Karpas-422 (cell line): Measurements from ENCODE around the gene FBXO44. TPM values are rescaled to one million over a fixed set of nuclear protein-coding genes. Genes with fewer than 3 reads are reported as not detected.

Source experiments
- DNase-seq: peaks from one replicate; pipeline ENCODE4 v3.0.0-alpha.2; 2015
- H2AFZ ChIP-seq: fragments of 200-600 bp; sonication (generic); 2 replicates; pipeline ENCODE4 v1.6.1; 2014; ENCODE audit warnings: antibody characterized with exemption, low read length, mixed read lengths
- H3K27ac ChIP-seq: fragments of 200-600 bp; sonication (generic); 2 replicates; pipeline ENCODE4 v1.5.1; 2014; ENCODE audit warnings: mild to moderate bottlenecking, low read length, moderate library complexity
- H3K27me3 ChIP-seq: fragments of 200-600 bp; sonication (generic); 2 replicates; pipeline ENCODE4 v1.6.1; 2014; ENCODE audit warnings: low read length, mixed read lengths
- H3K36me3 ChIP-seq: fragments of 200-600 bp; sonication (generic); 2 replicates; pipeline ENCODE4 v1.6.1; 2014; ENCODE audit warnings: low read length, mixed read lengths; ENCODE audit not compliant: insufficient read depth
- H3K4me1 ChIP-seq: fragments of 200-600 bp; sonication (generic); 2 replicates; pipeline ENCODE4 v1.6.1; 2014; ENCODE audit warnings: mild to moderate bottlenecking, low read length, mixed read lengths
- H3K4me2 ChIP-seq: fragments of 200-600 bp; sonication (generic); 2 replicates; pipeline ENCODE4 v1.6.1; 2014; ENCODE audit warnings: low read length, low read depth, mild to moderate bottlenecking; ENCODE audit not compliant: poor library complexity, severe bottlenecking
- H3K4me3 ChIP-seq: fragments of 200-600 bp; sonication (generic); 2 replicates; pipeline ENCODE4 v1.5.1; 2014; ENCODE audit warnings: mild to moderate bottlenecking, antibody characterized with exemption, low read length, mixed read lengths
- H3K79me2 ChIP-seq: fragments of 200-600 bp; sonication (generic); 2 replicates; pipeline ENCODE4 v1.6.1; 2014; ENCODE audit warnings: mild to moderate bottlenecking, low read length, mixed read lengths
- H3K9ac ChIP-seq: fragments of 200-600 bp; sonication (generic); 2 replicates; pipeline ENCODE4 v1.6.0; 2014; ENCODE audit warnings: low read length
- H3K9me2 ChIP-seq: fragments of 200-600 bp; sonication (generic), shearing (Covaris generic); replicated peaks from 2 replicates; pipeline ENCODE4 v1.6.0; 2014; ENCODE audit warnings: mild to moderate bottlenecking, low read length, moderate library complexity; ENCODE audit not compliant: insufficient read depth
- H3K9me3 ChIP-seq: fragments of 300-700, 200-600 bp; sonication (generic); 2 replicates; pipeline ENCODE4 v1.6.1; 2014; ENCODE audit warnings: low read length, mixed read lengths
- H4K20me1 ChIP-seq: fragments of 200-600 bp; sonication (generic); 2 replicates; pipeline ENCODE4 v1.6.1; 2014; ENCODE audit warnings: mild to moderate bottlenecking, antibody characterized with exemption, low read length, low read depth; ENCODE audit not compliant: insufficient read depth
- total RNA-seq: library from RNA; depleted of rRNA; stranded (reverse); fragments of >200 nt; shearing (Covaris generic); gene quantifications from 2 replicates; pipeline ENCODE4 v1.2.3, GENCODE V29; 2014; ENCODE audit warnings: low replicate concordance

Gene FBXO44
- total RNA-seq, 1 experiment from 2014 or later, result not detected

- Histone ChIP-seq H2AFZ (no peak overlapping the region), H3K4me2 (peak overlapping the region; percentile 41), H3K9ac (no peak overlapping the region), H4K20me1 (no peaks in the 10 kb centered on the region; the same call in 1 of the 2 replicates), H3K27me3 (no peaks in the 10 kb centered on the region), H3K27ac (no peak overlapping the region), H3K4me1 (peaks cover 10% of the 10 kb centered on the region), H3K79me2 (no peaks in the 10 kb centered on the region), H3K9me2 (no peaks in the 10 kb centered on the region), H3K9me3 (no peaks in the 10 kb centered on the region), H3K4me3 (no peak overlapping the region), H3K36me3 (no peaks in the 10 kb centered on the region)
- no peak for DNase-seq
Measured at GRCh38 chr1:11649624-11650330, 4.9 kb upstream of the FBXO44 start.

GRCh38 chr1:11650331-11650991, 4.2 kb upstream of the FBXO44 start:
- no peaks in the 10 kb centered on the region for H3K9me3 ChIP-seq
- no peak overlapping the region for H2AFZ ChIP-seq
- H3K79me2 ChIP-seq, result no peaks in the 10 kb centered on the region
- H3K4me1 ChIP-seq, result peaks cover 10% of the 10 kb centered on the region
- peak; percentile 88 for DNase-seq
- H3K4me2 ChIP-seq, result peak overlapping the region; percentile 41
- H3K27ac ChIP-seq, result no peak overlapping the region
- H3K9me2 ChIP-seq, result no peaks in the 10 kb centered on the region
- H3K36me3 ChIP-seq, result no peaks in the 10 kb centered on the region
- H4K20me1 ChIP-seq, result no peaks in the 10 kb centered on the region; the same call in 1 of the 2 replicates
- H3K27me3 ChIP-seq, result no peaks in the 10 kb centered on the region
- H3K9ac ChIP-seq, result peak overlapping the region; percentile 53
- H3K4me3 ChIP-seq, result peak overlapping the region; percentile 30; the same call in 1 of the 2 replicates

DNA sequence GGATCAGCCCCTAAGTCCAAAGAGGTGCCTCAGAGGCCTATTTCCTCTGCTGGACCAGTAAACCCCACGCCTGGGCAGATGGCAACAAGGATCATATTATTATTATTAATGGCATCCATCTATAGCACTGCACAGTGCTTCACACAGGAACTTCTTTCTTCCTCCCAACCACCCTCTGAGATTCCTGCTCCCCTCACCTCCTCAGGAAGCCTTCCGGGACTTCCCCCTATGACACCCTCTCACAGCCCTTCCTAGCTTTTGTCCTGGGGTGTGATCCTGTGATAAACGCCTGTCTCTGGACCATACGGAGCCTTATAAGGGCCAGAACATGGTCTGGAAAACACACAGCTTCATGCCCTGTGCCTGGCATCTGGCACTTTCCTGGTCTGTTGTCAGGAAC, 3.7 kb upstream of the FBXO44 start:
- Histone ChIP-seq H3K36me3 (no peaks in the 10 kb centered on the region), H3K9me3 (no peaks in the 10 kb centered on the region), H3K4me3 (peak overlapping the region; percentile 30; the same call in 1 of the 2 replicates), H3K79me2 (no peaks in the 10 kb centered on the region), H2AFZ (no peak overlapping the region), H4K20me1 (no peaks in the 10 kb centered on the region; the same call in 1 of the 2 replicates), H3K27me3 (no peaks in the 10 kb centered on the region), H3K4me1 (peaks cover 10% of the 10 kb centered on the region), H3K4me2 (peak overlapping the region; percentile 41), H3K9ac (peak overlapping the region; percentile 53), H3K27ac (no peak overlapping the region), H3K9me2 (no peaks in the 10 kb centered on the region)
- DNase-seq, result no peak

- no peaks in the 10 kb centered on the region for H3K27me3 ChIP-seq
- no peaks in the 10 kb centered on the region for H3K9me3 ChIP-seq
- H3K4me1 ChIP-seq, result peaks cover 10% of the 10 kb centered on the region
- no peaks in the 10 kb centered on the region for H3K79me2 ChIP-seq
- H4K20me1 ChIP-seq, result no peaks in the 10 kb centered on the region
- no peak overlapping the region for H3K4me3 ChIP-seq
- H3K9ac ChIP-seq, result no peak overlapping the region
- H3K36me3 ChIP-seq, result no peaks in the 10 kb centered on the region
- H3K4me2 ChIP-seq, result no peak overlapping the region
- no peaks in the 10 kb centered on the region for H3K9me2 ChIP-seq
- H2AFZ ChIP-seq, result no peak overlapping the region
- no peak overlapping the region for H3K27ac ChIP-seq
- no peak for DNase-seq
Measured at GRCh38 chr1:11652203-11652780, 2.4 kb upstream of the FBXO44 start.

GRCh38 chr1:11653101-11653860, 1.4 kb upstream of the FBXO44 start:
- H3K4me1 ChIP-seq, result peaks cover 10% of the 10 kb centered on the region
- H3K36me3 ChIP-seq, result no peaks in the 10 kb centered on the region
- no peaks in the 10 kb centered on the region for H3K9me2 ChIP-seq
- H2AFZ ChIP-seq, result no peak overlapping the region
- H3K79me2 ChIP-seq, result no peaks in the 10 kb centered on the region
- no peak overlapping the region for H3K4me3 ChIP-seq
- no peak overlapping the region for H3K4me2 ChIP-seq
- no peak overlapping the region for H3K9ac ChIP-seq
- no peak overlapping the region for H3K27ac ChIP-seq
- no peaks in the 10 kb centered on the region for H3K9me3 ChIP-seq
- no peaks in the 10 kb centered on the region for H3K27me3 ChIP-seq
- DNase-seq, result no peak
- H4K20me1 ChIP-seq, result no peaks in the 10 kb centered on the region

DNA sequence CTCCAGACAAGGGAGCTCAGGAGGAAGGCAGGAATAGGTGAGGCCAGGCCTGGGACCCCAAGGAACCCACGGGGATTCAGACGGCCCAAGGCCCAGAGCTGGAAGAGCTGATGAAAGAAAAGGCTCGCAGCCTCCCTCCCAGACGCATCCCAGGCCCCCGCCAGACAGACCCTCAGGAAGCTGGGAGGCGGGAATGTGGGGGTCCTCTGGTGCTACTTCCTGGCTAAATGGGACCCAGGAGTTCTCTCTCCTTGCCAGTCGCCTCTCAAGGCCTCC, 878 bp upstream of the FBXO44 start:
- H2AFZ ChIP-seq, result no peak overlapping the region

DNA sequence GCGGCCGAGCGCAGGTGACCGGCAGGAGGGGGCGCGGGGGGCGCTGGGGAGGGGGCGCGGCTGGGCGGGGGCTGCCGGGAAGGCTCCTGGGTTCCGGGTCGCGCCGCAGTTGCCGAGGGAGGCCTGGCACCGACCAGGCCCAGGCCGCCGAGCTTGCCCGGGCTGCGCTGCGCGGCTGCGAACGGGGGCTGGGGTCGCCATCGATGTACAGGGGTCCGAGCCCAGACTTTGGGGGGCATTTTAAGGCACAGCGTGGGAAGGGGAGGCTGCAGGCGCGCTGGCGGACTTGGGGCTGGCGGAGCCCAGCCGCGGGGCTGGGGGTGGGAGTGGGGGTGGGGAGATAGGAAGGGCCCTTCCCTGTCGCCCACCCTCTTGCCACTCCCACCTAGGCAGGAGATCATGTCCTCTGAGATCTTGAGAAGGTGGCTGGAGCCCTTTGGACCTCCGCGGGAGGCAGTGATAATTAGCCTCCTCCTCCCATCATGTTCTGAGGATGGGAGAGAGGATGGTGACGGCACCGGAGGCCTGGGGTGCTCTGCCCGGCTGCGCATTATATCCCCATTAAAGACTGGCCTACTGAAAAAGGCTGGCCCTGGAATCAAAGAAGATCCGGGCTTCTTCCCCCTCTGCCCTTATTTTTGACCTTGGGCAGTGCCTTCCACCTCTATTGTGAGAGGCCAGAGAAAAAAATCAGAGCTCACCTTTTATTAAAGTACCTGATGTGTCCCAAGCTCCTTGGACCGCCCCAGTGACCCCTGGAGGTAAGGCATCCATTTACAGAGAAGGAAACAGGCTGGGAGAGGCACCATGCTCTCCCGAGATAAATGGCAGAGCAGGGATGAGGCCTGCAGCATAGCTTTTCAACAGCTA, 497 bp downstream of the FBXO44 start:
- H3K4me3 ChIP-seq, result no peak overlapping the region
- no peaks in the 10 kb centered on the region for H3K9me2 ChIP-seq
- DNase-seq, result no peak
- H3K27ac ChIP-seq, result no peak overlapping the region
- H3K27me3 ChIP-seq, result no peaks in the 10 kb centered on the region
- no peaks in the 10 kb centered on the region for H4K20me1 ChIP-seq
- H3K36me3 ChIP-seq, result no peaks in the 10 kb centered on the region
- H3K4me1 ChIP-seq, result peaks cover 6% of the 10 kb centered on the region
- no peak overlapping the region for H3K4me2 ChIP-seq
- H2AFZ ChIP-seq, result no peak overlapping the region
- no peaks in the 10 kb centered on the region for H3K9me3 ChIP-seq
- H3K79me2 ChIP-seq, result no peaks in the 10 kb centered on the region
- H3K9ac ChIP-seq, result no peak overlapping the region

More for the DNA sequence above, 878 bp upstream of the FBXO44 start:
- Histone ChIP-seq H3K4me2 (no peak overlapping the region), H3K9me2 (no peaks in the 10 kb centered on the region), H3K79me2 (no peaks in the 10 kb centered on the region), H3K36me3 (no peaks in the 10 kb centered on the region), H4K20me1 (no peaks in the 10 kb centered on the region), H3K27ac (no peak overlapping the region), H3K27me3 (no peaks in the 10 kb centered on the region), H3K4me1 (peaks cover 10% of the 10 kb centered on the region), H3K9ac (no peak overlapping the region), H3K9me3 (no peaks in the 10 kb centered on the region), H3K4me3 (no peak overlapping the region)
- DNase-seq, result no peak
